ENCODE measurements around the gene PDE11A. TPM values are rescaled to one million over a fixed set of nuclear protein-coding genes. Genes with fewer than 3 reads are reported as not detected.

The PDE11A gene
- total RNA-seq, 1 experiment from 2014 or later, result 0.13 TPM

DNA sequence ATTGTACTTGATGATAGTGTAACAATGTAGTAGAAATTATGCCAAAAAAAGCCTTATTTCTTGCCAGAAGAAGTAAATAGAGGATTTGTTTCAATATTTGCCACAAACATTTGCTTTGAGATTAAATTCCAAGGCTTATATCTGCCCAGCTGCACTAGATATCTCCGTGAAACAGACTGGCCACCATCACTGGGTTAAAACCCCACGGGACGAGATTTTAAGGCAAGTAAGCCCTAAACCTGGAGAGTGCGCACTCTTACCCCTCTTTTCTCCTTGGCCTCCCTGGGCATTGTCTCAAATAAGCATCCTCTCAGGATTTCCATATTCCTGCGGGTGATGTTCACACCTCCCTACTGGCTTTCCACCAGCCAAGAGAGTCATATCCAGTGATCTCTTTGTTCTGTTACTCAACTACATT, 345.6 kb downstream of the PDE11A start:
- H2BK20ac ChIP-seq (ENCODE audit: low read depth, low read length, poor library complexity, severe bottlenecking), result no peak overlapping the region
- Mint-ChIP-seq H3K27ac (no peak overlapping the region), H3K4me3 (no peak overlapping the region), H3K4me1 (peaks cover 12 to 13% of the 10 kb centered on the region in 2 experiments), H3K27me3 (ENCODE audit: low read depth) (peaks cover 82% of the 10 kb centered on the region), H3K9me3 (no peaks in the 10 kb centered on the region; a peak in 1 of 5 replicates), H3K36me3 (ENCODE audit: insufficient read depth in 1 of 3, low read depth in 3 of 3) (no peaks in the 10 kb centered on the region)
- H3K9ac ChIP-seq (ENCODE audit: extremely low read depth, insufficient read length, low read length), result no peak overlapping the region
- no peak overlapping the region for H3K18ac ChIP-seq (ENCODE audit: insufficient read length, low read depth, low read length)
- H3K27me3 ChIP-seq (ENCODE audit: insufficient read depth, low read length), result peaks cover 29% of the 10 kb centered on the region; the same call in 1 of the 2 replicates
- H2BK120ac ChIP-seq (ENCODE audit: low read depth, low read length, poor library complexity, severe bottlenecking), result no peak overlapping the region
- WGBS (ENCODE audit: extremely low coverage, insufficient read length, low lambda C conversion rate), result no CpG with 5 or more reads among the region's 5 CpGs
- H3K56ac ChIP-seq (ENCODE audit: insufficient read length, low read depth, low read length), result no peak overlapping the region
- H2BK15ac ChIP-seq (ENCODE audit: low read depth, low read length), result no peak overlapping the region
- no peak overlapping the region for H3K27ac ChIP-seq (ENCODE audit: insufficient read length, low read depth, low read length)
- H3K79me1 ChIP-seq (ENCODE audit: insufficient read depth, low read depth, low read length, poor library complexity, severe bottlenecking), result no peaks in the 10 kb centered on the region
- no peak overlapping the region for H3K4ac ChIP-seq (ENCODE audit: low read depth, low read length)
- H4K91ac ChIP-seq (ENCODE audit: insufficient read length, low read depth, low read length), result no peak overlapping the region
- H2BK12ac ChIP-seq (ENCODE audit: insufficient read length, low read depth, low read length), result no peak overlapping the region
- H3K23me2 ChIP-seq (ENCODE audit: insufficient read length, low read depth, low read length, poor library complexity, severe bottlenecking), result no peaks in the 10 kb centered on the region
- no peaks in the 10 kb centered on the region for H3K4me1 ChIP-seq (ENCODE audit: insufficient read depth, low read length)
- no peak overlapping the region for H4K8ac ChIP-seq (replicated peaks; ENCODE audit: insufficient read length, low read depth, low read length)
- no peak overlapping the region for H3K23ac ChIP-seq (ENCODE audit: insufficient read length, low read depth, low read length)
- no peak overlapping the region for H2AFZ ChIP-seq (ENCODE audit: low read length)
- no peak overlapping the region for H3K4me2 ChIP-seq (ENCODE audit: insufficient read depth, insufficient read length, low read length)
- no peaks in the 10 kb centered on the region for H4K20me1 ChIP-seq (ENCODE audit: control insufficient read depth, insufficient read depth, insufficient read length)
- no peak overlapping the region for H2BK5ac ChIP-seq (ENCODE audit: insufficient read length, low read length)
- H3K79me2 ChIP-seq (ENCODE audit: insufficient read depth, low read length), result no peaks in the 10 kb centered on the region
- TF ChIP-seq, protein P1, sequence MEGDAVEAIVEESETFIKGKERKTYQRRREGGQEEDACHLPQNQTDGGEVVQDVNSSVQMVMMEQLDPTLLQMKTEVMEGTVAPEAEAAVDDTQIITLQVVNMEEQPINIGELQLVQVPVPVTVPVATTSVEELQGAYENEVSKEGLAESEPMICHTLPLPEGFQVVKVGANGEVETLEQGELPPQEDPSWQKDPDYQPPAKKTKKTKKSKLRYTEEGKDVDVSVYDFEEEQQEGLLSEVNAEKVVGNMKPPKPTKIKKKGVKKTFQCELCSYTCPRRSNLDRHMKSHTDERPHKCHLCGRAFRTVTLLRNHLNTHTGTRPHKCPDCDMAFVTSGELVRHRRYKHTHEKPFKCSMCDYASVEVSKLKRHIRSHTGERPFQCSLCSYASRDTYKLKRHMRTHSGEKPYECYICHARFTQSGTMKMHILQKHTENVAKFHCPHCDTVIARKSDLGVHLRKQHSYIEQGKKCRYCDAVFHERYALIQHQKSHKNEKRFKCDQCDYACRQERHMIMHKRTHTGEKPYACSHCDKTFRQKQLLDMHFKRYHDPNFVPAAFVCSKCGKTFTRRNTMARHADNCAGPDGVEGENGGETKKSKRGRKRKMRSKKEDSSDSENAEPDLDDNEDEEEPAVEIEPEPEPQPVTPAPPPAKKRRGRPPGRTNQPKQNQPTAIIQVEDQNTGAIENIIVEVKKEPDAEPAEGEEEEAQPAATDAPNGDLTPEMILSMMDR (conservative IDR thresholded peaks at IDR 0.05), result no peak
- no peak overlapping the region for H3T11ph ChIP-seq (ENCODE audit: low read length)
- no peak overlapping the region for H2AK5ac ChIP-seq (ENCODE audit: insufficient read length, low read length)
- no peak overlapping the region for H3K14ac ChIP-seq (ENCODE audit: insufficient read depth, low read length)
- no peak overlapping the region for H4K5ac ChIP-seq (ENCODE audit: insufficient read length, low read depth, low read length)
- no peak for DNase-seq
- no peaks in the 10 kb centered on the region for H3K9me3 ChIP-seq (ENCODE audit: control insufficient read depth, low read depth, low read length)
